ENCODE measurements around the gene DNMT3A. TPM values are rescaled to one million over a fixed set of nuclear protein-coding genes. Genes with fewer than 3 reads are reported as not detected.

The DNMT3A gene
- total and polyA plus RNA-seq, 2 donors (not counting 3 experiments of a cell fraction or from before 2014, with no cell fraction given) = 23.3 to 71.7 TPM

DNA sequence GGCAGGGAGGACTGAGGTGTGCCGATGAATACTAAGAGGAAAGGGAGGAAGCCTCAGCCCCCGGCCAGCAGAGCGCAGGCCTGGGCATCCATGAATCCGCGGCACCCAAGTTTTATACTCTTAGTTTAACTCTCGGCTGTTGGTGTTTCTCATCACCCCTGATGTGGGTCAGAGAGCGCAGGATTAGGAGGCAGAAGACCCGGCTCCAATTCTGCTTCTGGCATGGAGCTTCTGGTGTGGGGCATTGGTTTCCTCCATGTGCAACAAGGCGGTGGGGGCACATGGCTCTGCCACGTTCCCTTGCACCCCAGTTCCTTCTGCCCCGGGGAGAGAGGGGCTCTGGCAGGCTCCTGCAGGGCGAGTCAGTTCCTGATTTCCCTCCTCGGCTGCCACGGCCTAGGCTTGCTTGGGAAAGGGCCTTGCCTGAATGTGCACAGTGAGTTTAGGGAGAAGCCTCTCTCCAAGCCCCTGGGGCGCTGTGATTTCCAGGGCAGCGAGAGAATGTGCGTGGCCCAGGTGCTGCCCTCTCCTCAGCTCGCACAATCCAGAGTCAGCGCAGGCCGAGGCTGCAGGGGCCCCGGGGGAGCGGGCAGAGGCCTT is 36.2 kb upstream of the DNMT3A start:
- Histone ChIP-seq H2AFZ (ENCODE audit: low read depth, low read length) (no peak overlapping the region), H3K9ac (replicated peaks; ENCODE audit: extremely low read depth, insufficient read depth, low read length) (no peak overlapping the region), H3K36me3 (ENCODE audit: control insufficient read depth in 2 of 2, extremely low read depth in 1 of 2, insufficient read depth in 2 of 2, low read length in 2 of 2) (no peaks in the 10 kb centered on the region), H3K4me2 (ENCODE audit: insufficient read depth, low read length) (no peak overlapping the region), H3K9me3 (replicated peaks; ENCODE audit: control insufficient read depth, insufficient read depth, low read length) (no peaks in the 10 kb centered on the region), H3K79me2 (ENCODE audit: control insufficient read depth, insufficient read depth, low read length) (no peaks in the 10 kb centered on the region), H4K20me1 (replicated peaks; ENCODE audit: control insufficient read depth, extremely low read depth, insufficient read depth, low read length) (no peaks in the 10 kb centered on the region), H3K27me3 (ENCODE audit: control insufficient read depth in 2 of 2, insufficient read depth in 2 of 2, low read length in 2 of 2) (no peaks in the 10 kb centered on the region), H3K4me1 (ENCODE audit: control insufficient read depth, extremely low read depth, insufficient read depth, low read length) (peaks cover 11% of the 10 kb centered on the region), H3K27ac (ENCODE audit: insufficient read depth, low read depth, low read length) (no peak overlapping the region), H3K4me3 (replicated peaks in 1 of 3; ENCODE audit: insufficient read depth in 1 of 3, low read depth in 1 of 3, low read length in 3 of 3) (no peak overlapping the region), H3K9me1 (replicated peaks; ENCODE audit: control insufficient read depth, extremely low read depth, insufficient read depth, low read length) (no peaks in the 10 kb centered on the region)
- no TSS peak for BruUV-seq (replicated peaks)
- ChIA-PET CTCF (interaction anchor here (0.9 to 4.7 kb wide), 4 partner anchors 9 to 189 kb away, joined by 3 to 55 read pairs (median 15); no protein-coding TSS in a partner anchor), POLR2A (no interaction called here)
- TF ChIP-seq EZH2 (IDR thresholded peaks at IDR 0.05; ENCODE audit: borderline replicate concordance, low read depth, low read length, severe bottlenecking) (no peak), MYC (IDR thresholded peaks at IDR 0.05; ENCODE audit: low read depth, low read length) (no peak), GATA2 (IDR thresholded peaks at IDR 0.05; ENCODE audit: insufficient read depth, insufficient read length, low read depth, low read length) (no peak), POLR2A (IDR thresholded peaks at IDR 0.05; ENCODE audit: low read depth, low read length) (no peak), MAX (IDR thresholded peaks at IDR 0.05; ENCODE audit: insufficient read depth, insufficient read length) (no peak), FOS (IDR thresholded peaks at IDR 0.05; ENCODE audit: borderline replicate concordance, insufficient read depth, low read length) (no peak)
- DNase-seq (ENCODE audit: low read depth, low spot score) (no peak), FAIRE-seq (no peak)
- dilution Hi-C loops (cut with MboI; ENCODE audit: extremely low pct_ligation_motif_present, low sequenced_read_pairs) = no loop called here
- intact Hi-C loops (cut with micrococcal nuclease) = loop anchor here (1.0 to 5.0 kb wide), 5 partner anchors 16 to 284 kb away; no protein-coding TSS in a partner anchor
